NCI-H524 (cell line): ENCODE results near the gene GJA10.
"Not testable (repeated sequence)": the region's sequence is repeated elsewhere in the genome, so short reads cannot be mapped to it uniquely, and the experiment has no call there.

Source experiments
- DNase-seq, 2 experiments: peaks; one replicate each; lab custom pipeline; 2025; lab: John Stamatoyannopoulos, UW

Gene GJA10

GRCh38 chr6:89894169-89894568 is at the start of gene GJA10:
Gene GJA10, plus strand, starts transcription at chr6:89894469. Its CDS starts 0 bp downstream, at chr6:89894469.
- no peak for DNase-seq

GRCh38 chr6:89847513-89847912 is 46.8 kb upstream of the GJA10 start:
- DNase-seq: not testable (repeated sequence)

- DNase-seq: no peak
These were observed 41.2 kb upstream of the GJA10 start for GRCh38 chr6:89853068-89853467.

GRCh38 chr6:89858041-89858440 is 36.2 kb upstream of the GJA10 start:
- no peak for DNase-seq

- no peak for DNase-seq
These were observed 34.5 kb upstream of the GJA10 start for GRCh38 chr6:89859744-89860143.

- DNase-seq: no peak
These were observed 32.0 kb upstream of the GJA10 start for GRCh38 chr6:89862273-89862672.

- DNase-seq: no peak
These were observed 31.6 kb upstream of the GJA10 start for GRCh38 chr6:89862698-89863097.

GRCh38 chr6:89866024-89866678 is 28.1 kb upstream of the GJA10 start:
- DNase-seq: no peak

GRCh38 chr6:89873721-89874120 is 20.5 kb upstream of the GJA10 start:
- no peak for DNase-seq

- DNase-seq: no peak
These were observed 19.8 kb upstream of the GJA10 start for GRCh38 chr6:89874438-89874837.

GRCh38 chr6:89886378-89887120 is 7.7 kb upstream of the GJA10 start:
- no peak for DNase-seq

GRCh38 chr6:89887452-89888137 is 6.7 kb upstream of the GJA10 start:
- DNase-seq: no peak

- no peak for DNase-seq
These were observed 6.1 kb upstream of the GJA10 start for GRCh38 chr6:89888138-89888514.

- no peak for DNase-seq
These were observed 5.4 kb upstream of the GJA10 start for GRCh38 chr6:89888871-89889270.

GRCh38 chr6:89890845-89891528 is 3.3 kb upstream of the GJA10 start:
- DNase-seq: peak in 1 of 2 experiments; percentile 65

GRCh38 chr6:89892577-89892976 is 1.7 kb upstream of the GJA10 start:
- DNase-seq: not testable (repeated sequence)

GRCh38 chr6:89895276-89895874 is 1.1 kb downstream of the GJA10 start:
- peak in 1 of 2 experiments; percentile 64 for DNase-seq

GRCh38 chr6:89910001-89910901 is 16.0 kb downstream of the GJA10 start:
- not testable (repeated sequence) for DNase-seq

GRCh38 chr6:89910902-89911240 is 16.6 kb downstream of the GJA10 start:
- DNase-seq: no peak

- DNase-seq: no peak
These were observed 22.1 kb downstream of the GJA10 start for GRCh38 chr6:89916136-89916920.
